ENCODE results near the gene MESP2. TPM values are rescaled to one million over a fixed set of nuclear protein-coding genes. Genes with fewer than 3 reads are reported as not detected.

The MESP2 gene
- total and polyA plus RNA-seq, 2 of the 8 experiments (the other 6 are each of a cell fraction or from before 2014, with no cell fraction given), result 0.35 to 0.80 TPM

- no peak overlapping the region for H3K27ac ChIP-seq (ENCODE audit: low read depth, low read length)
- H3K79me2 ChIP-seq (ENCODE audit: control insufficient read depth in 1 of 2, insufficient read depth in 2 of 2, low read length in 2 of 2), result no peaks in the 10 kb centered on the region
- no peaks in the 10 kb centered on the region for H3K36me3 ChIP-seq (ENCODE audit: control insufficient read depth in 2 of 4, insufficient read depth in 4 of 4, low read length in 3 of 4)
- H2BK20ac ChIP-seq (ENCODE audit: low read length), result no peak overlapping the region
- no peak overlapping the region for H3K18ac ChIP-seq (ENCODE audit: extremely low read depth, low read length)
- H3K79me1 ChIP-seq (ENCODE audit: low read depth, low read length), result no peaks in the 10 kb centered on the region
- no peak overlapping the region for H4K5ac ChIP-seq (ENCODE audit: insufficient read length, low read depth, low read length)
- no peak overlapping the region for H3K14ac ChIP-seq (ENCODE audit: insufficient read length)
- no peak overlapping the region for H3K4ac ChIP-seq (replicated peaks; ENCODE audit: insufficient read length, low read depth, low read length)
- H3K27me3 ChIP-seq (replicated peaks in 1 of 4; ENCODE audit: control insufficient read depth in 3 of 4, extremely low read depth in 1 of 4, insufficient read depth in 3 of 4, low read length in 3 of 4), result no peaks in the 10 kb centered on the region; a peak in 1 of 7 replicates
- FAIRE-seq (no peak), DNase-seq (ENCODE audit: low read depth in 1 of 2, low spot score in 2 of 2) (no peak)
- H3K23me2 ChIP-seq (ENCODE audit: low read depth, low read length), result no peaks in the 10 kb centered on the region
- no peaks in the 10 kb centered on the region for H4K20me1 ChIP-seq (replicated peaks in 1 of 2; ENCODE audit: control insufficient read depth in 1 of 2, insufficient read depth in 2 of 2, low read length in 2 of 2)
- POLR2A ChIA-PET (ENCODE audit: partially characterized antibody), result no interaction called here
- H2BK5ac ChIP-seq (ENCODE audit: low read depth, low read length), result no peak overlapping the region
- H2AK5ac ChIP-seq (ENCODE audit: low read depth, low read length), result no peak overlapping the region
- H2AFZ ChIP-seq (ENCODE audit: low read length), result no peak overlapping the region
- no peak overlapping the region for H3K9ac ChIP-seq (replicated peaks in 1 of 4; ENCODE audit: extremely low read depth in 1 of 4, low read depth in 3 of 4, low read length in 3 of 4)
- H2BK12ac ChIP-seq (ENCODE audit: low read depth, low read length), result no peak overlapping the region
- CTCF ChIA-PET (ENCODE audit: partially characterized antibody), result interaction anchor here (0.7 to 10.6 kb wide), 37 partner anchors 9 to 472 kb away, joined by 3 to 153 read pairs (median 7); partner anchors contain the start of genes ARPIN, CIB1, GDPGP1 and MESP2
- no peak overlapping the region for H3K4me2 ChIP-seq (ENCODE audit: insufficient read depth in 1 of 2, low read depth in 2 of 2, low read length in 2 of 2)
- no peak overlapping the region for H3K56ac ChIP-seq (replicated peaks; ENCODE audit: insufficient read length, low read depth, low read length)
- H3K23ac ChIP-seq (ENCODE audit: insufficient read length), result no peak overlapping the region
- H4K8ac ChIP-seq (ENCODE audit: extremely low read depth, insufficient read depth, low read length), result no peak overlapping the region
- H3K4me1 ChIP-seq (replicated peaks in 1 of 4; ENCODE audit: control insufficient read depth in 3 of 4, insufficient read depth in 4 of 4, low read length in 3 of 4), result peaks cover 0 to 2% (median 0%) of the 10 kb centered on the region in 4 experiments; a peak in 4 of 7 replicates
- no peaks in the 10 kb centered on the region for H3K9me3 ChIP-seq (ENCODE audit: insufficient read depth in 2 of 2, low read depth in 1 of 2, low read length in 1 of 2)
- no peak overlapping the region for H4K91ac ChIP-seq (replicated peaks; ENCODE audit: insufficient read length, low read length)
- no peak overlapping the region for H2BK15ac ChIP-seq (ENCODE audit: low read length)
- no peak overlapping the region for H2BK120ac ChIP-seq (replicated peaks; ENCODE audit: low read depth, low read length)
- 90% methylated on average over 5 of the region's 5 CpGs; no CpG with 5 or more reads in 1 of the 2 experiments for WGBS, 2 experiments (ENCODE audit: extremely low coverage in 1 of 2, insufficient coverage in 1 of 2, insufficient read length in 1 of 2, insufficient replicate concordance in 2 of 2, low coverage in 1 of 2, low lambda C conversion rate in 2 of 2, missing lambda C conversion rate in 1 of 2)
- no peak overlapping the region for H3K4me3 ChIP-seq (ENCODE audit: extremely low read depth in 1 of 4, insufficient read depth in 2 of 4, low read depth in 3 of 4, low read length in 4 of 4)
- TF ChIP-seq JUN (IDR thresholded peaks at IDR 0.05; ENCODE audit: low read depth, low read length) (no peak), GTF2F1 (IDR thresholded peaks at IDR 0.05; ENCODE audit: borderline replicate concordance, low read depth, low read length) (no peak), E2F6 (IDR thresholded peaks at IDR 0.05) (no peak), CEBPB (IDR thresholded peaks at IDR 0.05; ENCODE audit: low read depth, low read length) (no peak), CHD2 (IDR thresholded peaks at IDR 0.05; ENCODE audit: low read length) (no peak), EZH2 (IDR thresholded peaks at IDR 0.05; ENCODE audit: low read depth, low read length, severe bottlenecking) (no peak), SRF (IDR thresholded peaks at IDR 0.05; ENCODE audit: low read depth, low read length) (no peak), PHF8 (conservative IDR thresholded peaks at IDR 0.05; ENCODE audit: low read depth, low read length) (no peak), ATF3 (IDR thresholded peaks at IDR 0.05; ENCODE audit: insufficient read depth, low read depth, low read length) (no peak), CTCF (IDR thresholded peaks at IDR 0.05; ENCODE audit: control extremely low read depth in 1 of 3, insufficient read depth in 1 of 3, low read depth in 1 of 3, low read length in 3 of 3) (no peak)
Observed at GRCh38 chr15:89761929-89762328, 14.2 kb upstream of the MESP2 start.
